Measurements from ENCODE around the gene NKD1.

The NKD1 gene

DNA sequence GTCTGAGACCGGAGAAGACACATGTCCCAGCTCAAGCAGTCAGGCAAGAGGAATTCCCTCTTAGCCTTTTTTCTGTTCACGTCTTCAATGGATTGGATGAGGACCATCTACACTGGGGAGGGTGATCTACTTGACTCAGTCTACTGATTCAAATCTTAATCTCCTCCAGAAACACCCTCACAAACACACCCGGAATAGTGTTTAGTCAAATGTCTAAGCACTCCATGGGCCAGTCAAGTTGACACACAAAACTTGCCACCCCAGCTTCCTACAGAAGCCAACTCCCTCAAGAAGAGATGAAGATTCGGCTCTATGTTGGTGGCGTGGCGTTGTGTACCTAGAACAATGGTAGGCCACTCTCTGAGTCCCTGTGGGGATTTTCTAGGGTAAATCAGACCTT, 22.5 kb upstream of the NKD1 start:
- no peak overlapping the region for H3K4me3 ChIP-seq (ENCODE audit: low read depth, low read length)
- in situ Hi-C loops (cut with HindIII; ENCODE audit: low sequenced_read_pairs), result no loop called here
- TF ChIP-seq, protein P1, sequence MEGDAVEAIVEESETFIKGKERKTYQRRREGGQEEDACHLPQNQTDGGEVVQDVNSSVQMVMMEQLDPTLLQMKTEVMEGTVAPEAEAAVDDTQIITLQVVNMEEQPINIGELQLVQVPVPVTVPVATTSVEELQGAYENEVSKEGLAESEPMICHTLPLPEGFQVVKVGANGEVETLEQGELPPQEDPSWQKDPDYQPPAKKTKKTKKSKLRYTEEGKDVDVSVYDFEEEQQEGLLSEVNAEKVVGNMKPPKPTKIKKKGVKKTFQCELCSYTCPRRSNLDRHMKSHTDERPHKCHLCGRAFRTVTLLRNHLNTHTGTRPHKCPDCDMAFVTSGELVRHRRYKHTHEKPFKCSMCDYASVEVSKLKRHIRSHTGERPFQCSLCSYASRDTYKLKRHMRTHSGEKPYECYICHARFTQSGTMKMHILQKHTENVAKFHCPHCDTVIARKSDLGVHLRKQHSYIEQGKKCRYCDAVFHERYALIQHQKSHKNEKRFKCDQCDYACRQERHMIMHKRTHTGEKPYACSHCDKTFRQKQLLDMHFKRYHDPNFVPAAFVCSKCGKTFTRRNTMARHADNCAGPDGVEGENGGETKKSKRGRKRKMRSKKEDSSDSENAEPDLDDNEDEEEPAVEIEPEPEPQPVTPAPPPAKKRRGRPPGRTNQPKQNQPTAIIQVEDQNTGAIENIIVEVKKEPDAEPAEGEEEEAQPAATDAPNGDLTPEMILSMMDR (IDR thresholded peaks at IDR 0.05; ENCODE audit: low read depth, low read length), result no peak

DNA sequence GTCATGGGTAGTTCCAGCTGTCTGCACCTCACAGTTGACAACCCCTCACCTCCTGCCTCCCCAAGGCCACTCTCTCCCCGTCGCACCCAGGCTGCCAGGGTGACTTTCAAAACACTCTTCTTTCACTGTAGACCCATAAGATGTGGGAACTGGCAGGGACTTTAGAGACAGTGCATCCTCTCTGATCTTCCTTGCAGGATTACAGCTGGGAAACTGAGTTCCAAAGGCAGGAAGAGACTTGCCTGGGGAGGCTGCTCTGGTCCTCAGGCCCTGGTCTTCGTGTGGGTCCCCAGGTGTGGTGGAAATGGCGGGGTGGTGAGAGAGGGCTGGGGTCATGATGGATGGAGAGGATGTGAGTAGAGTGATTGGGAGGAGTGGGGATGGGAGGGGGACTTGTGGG, 21.9 kb upstream of the NKD1 start:
- TF ChIP-seq, protein P1 (IDR thresholded peaks at IDR 0.05; ENCODE audit: low read depth, low read length), result no peak
- no peak overlapping the region for H3K4me3 ChIP-seq (ENCODE audit: low read depth, low read length)

More for the DNA sequence above, 22.5 kb upstream of the NKD1 start:
- no peak for DNase-seq (ENCODE audit: low read depth, low spot score)

DNA sequence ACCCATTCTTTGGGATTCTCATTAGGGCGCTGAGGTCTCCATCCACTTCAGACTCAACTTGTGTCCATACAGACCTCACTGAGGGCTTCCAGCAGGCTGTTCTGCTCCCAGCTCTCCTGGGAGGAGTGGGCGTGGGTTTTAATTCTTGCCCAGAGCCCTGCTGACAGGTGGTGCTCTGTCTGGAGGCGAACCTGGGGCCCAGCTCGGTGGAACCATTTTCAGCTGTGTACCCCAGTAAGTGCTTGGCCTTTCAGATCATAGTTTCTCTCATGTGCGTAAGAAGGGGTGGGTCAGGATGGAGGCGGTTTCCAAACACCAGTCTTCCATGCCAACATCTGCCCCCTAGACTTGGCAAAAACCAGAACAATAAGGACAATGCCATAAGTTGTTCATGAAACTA, 21.4 kb upstream of the NKD1 start:
- in situ Hi-C loops (cut with HindIII; ENCODE audit: low sequenced_read_pairs), result no loop called here
- TF ChIP-seq, protein P1 (IDR thresholded peaks at IDR 0.05; ENCODE audit: low read depth, low read length), result no peak

More for the DNA sequence above, 21.9 kb upstream of the NKD1 start:
- in situ Hi-C loops (cut with HindIII; ENCODE audit: low sequenced_read_pairs), result no loop called here
- no peak for DNase-seq (ENCODE audit: low read depth, low spot score)

DNA sequence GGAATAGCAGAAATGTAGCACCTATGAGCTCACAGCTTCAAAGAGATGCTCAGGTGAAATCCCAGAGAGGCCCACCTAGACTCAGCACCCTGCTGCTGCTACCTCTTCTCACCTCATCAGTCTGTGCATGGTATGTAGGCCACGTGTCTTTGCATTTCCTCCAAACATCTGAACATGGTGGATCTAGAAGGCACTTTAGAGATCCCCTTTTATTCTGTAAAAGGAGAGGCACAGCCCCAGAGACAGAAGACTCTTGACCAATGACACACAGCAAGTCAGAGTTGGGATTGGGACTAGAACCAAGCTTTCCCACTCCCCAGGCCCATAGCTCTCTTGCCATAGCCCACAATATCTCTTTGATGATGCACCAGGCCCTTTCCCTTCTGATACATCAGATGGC, 19.4 kb upstream of the NKD1 start:
- no peak for DNase-seq (ENCODE audit: low read depth, low spot score)
- TF ChIP-seq, protein P1 (IDR thresholded peaks at IDR 0.05; ENCODE audit: low read depth, low read length), result no peak

More for the DNA sequence above, 21.4 kb upstream of the NKD1 start:
- DNase-seq (ENCODE audit: low read depth, low spot score), result no peak
- H3K4me3 ChIP-seq (ENCODE audit: low read depth, low read length), result no peak overlapping the region

DNA sequence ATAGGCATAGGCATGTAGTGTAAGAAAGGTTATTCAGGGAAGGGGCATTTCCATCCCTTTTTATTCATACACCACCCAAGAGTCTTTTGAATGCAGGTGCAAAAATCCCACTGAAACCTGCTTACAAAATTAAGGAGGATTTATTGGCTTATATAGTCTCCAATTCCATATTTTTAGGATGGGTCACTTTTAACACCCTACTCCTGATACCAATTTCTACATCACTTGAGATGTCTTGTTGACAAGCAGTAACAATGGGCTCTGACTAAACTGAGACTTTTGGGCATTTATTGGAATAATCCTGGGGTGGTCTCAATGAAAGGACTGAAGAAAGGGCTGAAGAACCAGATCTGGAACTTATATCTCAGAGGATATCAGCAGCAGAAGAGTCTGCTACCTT, 18.9 kb upstream of the NKD1 start:
- H3K4me3 ChIP-seq (ENCODE audit: low read depth, low read length), result no peak overlapping the region
- in situ Hi-C loops (cut with HindIII; ENCODE audit: low sequenced_read_pairs), result no loop called here
- TF ChIP-seq, protein P1 (IDR thresholded peaks at IDR 0.05; ENCODE audit: low read depth, low read length), result no peak
- no peak for DNase-seq (ENCODE audit: low read depth, low spot score)

More for the DNA sequence above, 19.4 kb upstream of the NKD1 start:
- no peak overlapping the region for H3K4me3 ChIP-seq (ENCODE audit: low read depth, low read length)
- in situ Hi-C loops (cut with HindIII; ENCODE audit: low sequenced_read_pairs), result no loop called here

DNA sequence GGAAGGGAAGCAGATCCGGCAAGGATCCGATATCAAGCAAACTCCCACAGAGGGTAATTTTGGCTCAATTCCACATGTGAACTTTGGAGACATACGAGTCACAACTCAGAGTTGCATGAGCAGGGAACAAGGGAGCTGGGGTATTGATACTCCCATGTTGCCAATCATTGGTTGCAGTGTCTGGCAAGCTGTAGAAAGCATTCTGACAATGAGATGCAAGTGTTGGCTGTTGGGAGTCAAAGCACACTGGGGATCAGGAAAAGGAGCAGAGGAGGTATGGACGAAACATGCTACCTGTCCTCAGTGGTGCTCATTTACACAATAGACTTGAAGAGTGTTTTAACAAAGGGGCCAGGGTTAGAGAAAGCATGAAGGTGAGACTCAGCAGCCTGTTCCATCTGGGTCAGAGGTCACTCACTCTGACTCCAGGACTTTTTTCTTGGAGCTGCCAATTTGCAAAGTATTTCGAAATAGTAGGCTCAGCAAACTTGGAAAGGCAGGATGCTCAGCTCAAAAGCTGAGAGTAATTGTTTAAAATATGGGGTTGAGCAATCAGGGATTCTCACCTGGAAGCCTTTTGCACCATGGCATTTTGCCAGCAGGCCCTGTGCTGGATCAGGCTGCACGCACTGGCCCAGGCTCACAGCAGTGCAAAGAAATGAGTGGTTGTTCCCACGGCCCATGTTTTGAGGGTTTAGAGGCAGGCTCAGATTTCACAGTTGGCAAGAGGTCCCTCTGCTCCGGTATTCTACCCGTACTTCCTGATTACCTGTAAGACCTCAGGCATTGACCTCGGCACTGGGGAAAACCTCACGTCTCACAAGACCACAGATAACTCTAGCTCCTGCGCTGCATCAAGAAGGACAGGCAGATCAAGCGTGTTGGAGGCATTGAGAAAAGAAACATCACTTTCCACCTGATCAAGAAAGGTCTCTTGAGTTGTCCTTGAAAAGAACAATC, 17.6 kb upstream of the NKD1 start:
- TF ChIP-seq, protein P1 (IDR thresholded peaks at IDR 0.05; ENCODE audit: low read depth, low read length), result no peak
- H3K4me3 ChIP-seq (ENCODE audit: low read depth, low read length), result no peak overlapping the region
- in situ Hi-C loops (cut with HindIII; ENCODE audit: low sequenced_read_pairs), result no loop called here
- DNase-seq (ENCODE audit: low read depth, low spot score), result no peak

Data from astrocyte of the spinal cord (primary cell).